Panc1 (cell line): ENCODE measurements around the gene GZMM. TPM values are rescaled to one million over a fixed set of nuclear protein-coding genes. Genes with fewer than 3 reads are reported as not detected.

Experiments
- ATAC-seq: fragments of 200-7000 bp; cut with Tn5 transposase; 2 replicates; pipeline ENCODE4 v1.9.1; 2020; ENCODE audit warnings: mild to moderate bottlenecking, moderate library complexity
- BruUV-seq: library from RNA; stranded (reverse); fragments of 400-500 nt; replicated peaks from 2 replicates; lab custom pipeline; 2021; lab: Mats Ljungman, UMichigan
- CTCF ChIA-PET: fragments of 300-600 bp; sonication (Branson Sonifier 250); formaldehyde crosslinking; loops from one replicate; lab custom pipeline; 2022; ENCODE audit warnings: antibody characterized with exemption; lab: Charles Lee
- POLR2A ChIA-PET: fragments of 300-600 bp; sonication (Branson Sonifier 250); formaldehyde crosslinking; loops from one replicate; lab custom pipeline; 2022; ENCODE audit warnings: antibody characterized with exemption; lab: Charles Lee
- DNase-seq: peaks from one replicate; pipeline ENCODE4 v3.0.0-alpha.2; 2010; ENCODE audit warnings: low read depth, low spot score
- H3K27ac ChIP-seq: 2 replicates; pipeline ENCODE4 v1.5.1; 2011; ENCODE audit warnings: mild to moderate bottlenecking, low read length, inconsistent platforms
- H3K27me3 ChIP-seq: fragments of 200-500 bp; sonication (Bioruptor generic); 2 replicates; pipeline ENCODE4 v1.6.0; 2014; ENCODE audit warnings: low read length, inconsistent platforms; ENCODE audit not compliant: control insufficient read depth, insufficient read depth
- H3K36me3 ChIP-seq: fragments of 200-500 bp; sonication (Bioruptor generic); 2 replicates; pipeline ENCODE4 v1.5.1; 2014; ENCODE audit warnings: inconsistent platforms, mild to moderate bottlenecking, low read length, moderate library complexity; ENCODE audit not compliant: control insufficient read depth, insufficient read depth
- H3K4me1 ChIP-seq: 2 replicates; pipeline ENCODE4 v1.5.1; 2011; ENCODE audit warnings: inconsistent platforms, mild to moderate bottlenecking, low read length, moderate library complexity; ENCODE audit not compliant: control insufficient read depth, insufficient read depth
- H3K4me3 ChIP-seq, 2 experiments: 2 replicates each; pipeline ENCODE4 v1.5.1; 2011 to 2012; ENCODE audit warnings: low read depth in 2 of 2, low read length in 2 of 2, mild to moderate bottlenecking in 2 of 2, inconsistent platforms in 1 of 2, moderate library complexity in 1 of 2
- H3K9me3 ChIP-seq: fragments of 200-500 bp; sonication (Bioruptor generic); 2 replicates; pipeline ENCODE4 v1.5.1; 2014; ENCODE audit warnings: low read depth, mild to moderate bottlenecking, inconsistent platforms, low read length, moderate library complexity; ENCODE audit not compliant: control insufficient read depth, insufficient read depth
- POLR2AphosphoS5 ChIP-seq: IDR thresholded peaks from 2 replicates; pipeline ENCODE4 v1.6.1; 2012; ENCODE audit warnings: mild to moderate bottlenecking, low read depth, low read length, moderate library complexity
- REST ChIP-seq, 2 experiments: IDR thresholded peaks; 2 replicates each; pipeline ENCODE4 v1.6.1; 2011 to 2012; ENCODE audit warnings: low read depth in 2 of 2, control low read depth in 1 of 2, low read length in 1 of 2, mild to moderate bottlenecking in 1 of 2, moderate library complexity in 1 of 2; ENCODE audit not compliant: insufficient read depth in 1 of 2
- SIN3A ChIP-seq: IDR thresholded peaks from 2 replicates; pipeline ENCODE4 v1.6.1; 2012; ENCODE audit warnings: low read depth, mild to moderate bottlenecking, low read length, moderate library complexity, borderline replicate concordance; ENCODE audit not compliant: insufficient read depth
- TCF7L2 ChIP-seq: IDR thresholded peaks from 2 replicates; pipeline ENCODE4 v1.6.1; 2011; ENCODE audit warnings: mild to moderate bottlenecking, low read depth, low read length, inconsistent platforms
- in situ Hi-C: cut with HindIII; loops from 2 replicates; pipeline ENCODE4 v1.10.0; 2016; ENCODE audit warnings: low sequenced_read_pairs, low pct_unique_long_range_greater_than_20kb
- intact Hi-C: fragments of 100-400 bp; cut with micrococcal nuclease; formaldehyde crosslinking; loops from one replicate; pipeline ENCODE4 v1.10.0; 2022; ENCODE audit not compliant: unreplicated experiment
- total RNA-seq: library from RNA; stranded (reverse); gene quantifications from one replicate; pipeline ENCODE4 v1.2.1, GENCODE V29; 2021; ENCODE audit not compliant: unreplicated experiment
- TF ChIP-seq, protein P1 (sequence below): fragments of 450-650 bp; IDR thresholded peaks from 2 replicates; pipeline ENCODE4 v1.5.1; 2017; ENCODE audit warnings: mild to moderate bottlenecking

The GZMM gene
- total RNA-seq, 1 experiment from 2014 or later: 0.69 TPM

DNA sequence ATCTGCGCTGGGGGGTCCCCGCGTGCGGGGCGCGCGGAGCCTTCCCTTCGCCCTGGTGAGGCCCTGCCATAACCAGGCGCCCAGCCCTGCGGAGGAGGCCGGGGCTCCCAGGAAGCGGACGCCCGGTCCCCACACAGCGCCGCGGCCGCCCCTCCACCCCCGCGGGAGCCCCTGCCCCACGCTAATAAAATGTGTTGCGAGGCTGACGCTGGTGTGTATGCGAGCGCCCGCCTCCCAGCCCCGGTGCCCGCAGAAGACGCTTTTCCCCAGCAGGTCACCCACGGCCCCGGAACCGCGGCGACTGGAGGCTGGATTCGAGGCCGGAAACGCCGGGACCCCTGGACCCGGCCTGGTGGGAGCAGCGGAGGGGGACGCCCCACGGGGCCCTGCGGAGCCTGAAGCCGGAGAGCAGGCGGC, 24.4 kb upstream of the GZMM start:
- no peaks in the 10 kb centered on the region for H3K9me3 ChIP-seq
- no peaks in the 10 kb centered on the region for H3K27me3 ChIP-seq
- POLR2A ChIA-PET: interaction anchor here (0.6 kb wide), 1 partner anchor 1308 kb away, joined by 3 read pairs; no protein-coding TSS in a partner anchor
- intact Hi-C loops: no loop called here
- no peak for DNase-seq
- no peak overlapping the region for H3K4me3 ChIP-seq
- CTCF ChIA-PET: no interaction called here
- H3K36me3 ChIP-seq: no peaks in the 10 kb centered on the region
- no peak for TF ChIP-seq REST (IDR thresholded peaks at IDR 0.05; ENCODE audit: insufficient read depth in 1 of 2, low read depth in 2 of 2, low read length in 1 of 2)
- no peak for TF ChIP-seq POLR2AphosphoS5
- TF ChIP-seq, protein P1, sequence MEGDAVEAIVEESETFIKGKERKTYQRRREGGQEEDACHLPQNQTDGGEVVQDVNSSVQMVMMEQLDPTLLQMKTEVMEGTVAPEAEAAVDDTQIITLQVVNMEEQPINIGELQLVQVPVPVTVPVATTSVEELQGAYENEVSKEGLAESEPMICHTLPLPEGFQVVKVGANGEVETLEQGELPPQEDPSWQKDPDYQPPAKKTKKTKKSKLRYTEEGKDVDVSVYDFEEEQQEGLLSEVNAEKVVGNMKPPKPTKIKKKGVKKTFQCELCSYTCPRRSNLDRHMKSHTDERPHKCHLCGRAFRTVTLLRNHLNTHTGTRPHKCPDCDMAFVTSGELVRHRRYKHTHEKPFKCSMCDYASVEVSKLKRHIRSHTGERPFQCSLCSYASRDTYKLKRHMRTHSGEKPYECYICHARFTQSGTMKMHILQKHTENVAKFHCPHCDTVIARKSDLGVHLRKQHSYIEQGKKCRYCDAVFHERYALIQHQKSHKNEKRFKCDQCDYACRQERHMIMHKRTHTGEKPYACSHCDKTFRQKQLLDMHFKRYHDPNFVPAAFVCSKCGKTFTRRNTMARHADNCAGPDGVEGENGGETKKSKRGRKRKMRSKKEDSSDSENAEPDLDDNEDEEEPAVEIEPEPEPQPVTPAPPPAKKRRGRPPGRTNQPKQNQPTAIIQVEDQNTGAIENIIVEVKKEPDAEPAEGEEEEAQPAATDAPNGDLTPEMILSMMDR: no peak
- H3K27ac ChIP-seq: no peak overlapping the region
- peaks cover 8% of the 10 kb centered on the region for H3K4me1 ChIP-seq
- no TSS peak for BruUV-seq
- in situ Hi-C loops: no loop called here
- no peak for ATAC-seq

GRCh38 chr19:522726-523125, 21.1 kb upstream of the GZMM start:
- no peak for ATAC-seq
- POLR2A ChIA-PET: no interaction called here
- no TSS peak for BruUV-seq

More at GRCh38 chr19:522726-523125, 21.1 kb upstream of the GZMM start:
- no peaks in the 10 kb centered on the region for H3K9me3 ChIP-seq
- DNase-seq: no peak
- H3K4me3 ChIP-seq: no peak overlapping the region
- no peaks in the 10 kb centered on the region for H3K36me3 ChIP-seq
- H3K27me3 ChIP-seq: no peaks in the 10 kb centered on the region
- in situ Hi-C loops: no loop called here
- CTCF ChIA-PET: no interaction called here
- intact Hi-C loops: no loop called here
- H3K27ac ChIP-seq: no peak overlapping the region
- peaks cover 7% of the 10 kb centered on the region; the same call in 1 of the 2 replicates for H3K4me1 ChIP-seq
- TF ChIP-seq SIN3A (no peak), POLR2AphosphoS5 (no peak), REST (IDR thresholded peaks at IDR 0.05; ENCODE audit: insufficient read depth in 1 of 2, low read depth in 2 of 2, low read length in 1 of 2) (no peak), TCF7L2 (no peak)
- TF ChIP-seq, protein P1: no peak
